Activated naive CD4-positive, alpha-beta T cell (primary cell): ENCODE measurements around the gene PHF5A.

ENCODE experiments used
- DNase-seq, 4 experiments: peaks; one replicate each; lab custom pipeline; 2025; lab: John Stamatoyannopoulos, UW

PHF5A gene

DNA sequence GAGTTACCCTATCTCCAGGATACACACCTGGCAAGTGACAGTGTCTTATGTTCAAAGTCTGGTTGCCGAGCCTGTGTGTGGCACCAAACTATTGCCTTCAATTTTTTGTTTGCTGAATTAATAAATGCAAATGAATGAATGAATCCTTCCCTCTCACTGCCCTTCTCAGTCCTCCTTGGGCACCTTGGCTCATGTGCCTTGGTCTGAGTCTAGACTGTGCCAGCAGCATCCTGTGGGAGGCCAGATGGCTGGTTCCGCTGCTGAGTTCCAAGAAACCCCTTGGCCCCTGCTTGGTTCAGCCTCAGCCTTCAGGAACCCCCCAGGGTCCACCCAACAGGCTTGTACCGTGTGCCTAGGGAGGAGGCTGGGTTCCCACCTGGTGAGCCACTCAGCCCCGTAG is 52.9 kb downstream of the PHF5A start:
- DNase-seq, result no peak

DNA sequence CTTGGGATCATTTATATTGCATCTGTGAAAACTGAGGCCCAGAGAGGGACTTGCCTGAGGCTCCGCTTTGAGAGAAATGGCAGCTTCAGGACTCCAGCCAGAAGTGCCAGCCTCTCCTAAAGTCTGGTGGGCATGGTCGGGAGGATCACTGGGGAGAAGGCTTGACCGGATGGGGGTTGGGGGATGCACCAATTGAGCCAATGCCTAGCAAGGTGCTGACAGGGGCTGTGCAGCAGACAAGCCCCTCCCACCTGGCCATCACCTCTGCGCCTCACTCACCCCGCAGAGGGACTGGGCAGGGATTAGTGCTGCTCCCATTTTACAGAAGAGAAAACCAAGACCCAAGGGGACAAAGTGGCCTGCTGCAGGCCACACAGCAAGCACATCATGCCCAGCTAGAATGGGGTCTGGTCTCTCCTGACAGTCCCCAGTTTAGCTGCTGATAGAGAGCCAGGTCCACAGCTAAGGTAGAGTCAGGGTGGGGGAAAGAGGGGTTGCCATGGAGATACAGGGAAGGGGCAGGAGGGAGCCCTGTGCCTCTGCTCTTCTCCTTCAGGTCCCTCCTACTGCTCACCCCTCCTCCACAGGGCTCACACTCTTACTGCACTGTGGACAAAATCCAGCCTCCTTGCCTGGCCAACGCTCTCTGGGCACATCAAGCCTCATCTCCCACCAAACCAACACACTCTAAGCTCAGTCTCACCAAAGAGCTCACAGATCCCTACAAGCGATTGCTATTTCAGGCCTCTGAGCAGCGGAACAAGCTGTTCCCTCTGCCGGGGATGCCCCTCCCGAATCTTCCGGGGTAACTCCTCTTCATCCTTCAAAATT is 57.3 kb downstream of the PHF5A start:
- no peak for DNase-seq

GRCh38 chr22:41410311-41410751 is 58.2 kb downstream of the PHF5A start:
- no peak for DNase-seq
